ENCODE results near the gene RAP1B.

Gene RAP1B

DNA sequence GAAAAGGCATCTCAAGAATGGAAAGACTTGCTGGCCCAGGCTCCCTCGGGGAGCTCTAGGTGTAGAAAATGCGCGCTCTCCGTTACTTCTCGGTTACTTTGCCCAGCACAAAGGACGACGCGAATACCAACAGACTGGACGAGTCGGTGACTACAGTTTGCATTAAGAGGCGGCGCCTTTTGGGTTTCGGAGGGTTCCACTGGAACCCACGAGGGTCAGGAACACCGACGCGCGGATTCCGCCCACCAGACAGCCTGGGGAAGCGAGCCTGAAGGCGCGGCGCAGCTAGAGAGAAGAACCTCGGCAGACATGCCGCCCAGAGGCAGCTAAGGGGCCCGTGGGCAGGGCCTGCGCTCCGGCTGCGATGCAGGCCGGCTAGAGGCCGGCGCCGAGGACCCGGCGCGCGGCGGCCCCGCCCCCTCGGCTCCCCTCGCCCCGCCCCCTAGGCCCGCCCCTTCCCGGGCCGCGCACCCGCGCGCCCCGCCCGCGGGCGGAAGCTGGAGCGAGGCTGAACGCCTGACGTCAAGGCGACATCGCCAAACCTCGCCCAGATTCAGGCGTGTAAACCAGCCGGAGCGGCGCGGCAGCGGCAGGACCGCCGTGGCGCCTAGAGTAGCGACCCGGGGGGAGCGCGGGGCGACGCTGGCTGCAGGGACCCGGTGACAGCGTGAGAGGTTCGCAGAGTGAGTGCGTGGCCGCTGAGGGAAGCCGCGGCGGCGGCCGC, at the start of gene RAP1B:
TSS of gene RAP1B (plus strand) at position 530 of the 724 bp plus-strand sequence. CDS start 37,826 bp downstream, outside the sequence.
- ATAC-seq, result peak; percentile 92
- TF ChIP-seq ZNF565 (CRISPR knock-in tag; conservative IDR thresholded peaks at IDR 0.05; ENCODE audit: low read depth) (no peak), CSDC2 (CRISPR knock-in tag; IDR thresholded peaks at IDR 0.05) (no peak), ESRRG (CRISPR knock-in tag; IDR thresholded peaks at IDR 0.05) (no peak), PPARA (CRISPR knock-in tag; IDR thresholded peaks at IDR 0.05; ENCODE audit: borderline replicate concordance) (no peak), ARNTL (CRISPR knock-in tag; IDR thresholded peaks at IDR 0.05; ENCODE audit: borderline replicate concordance, low read depth) (no peak), TSHZ2 (CRISPR knock-in tag; IDR thresholded peaks at IDR 0.05) (no peak), SNAI2 (CRISPR knock-in tag; IDR thresholded peaks at IDR 0.05) (no peak), TCF4 (CRISPR knock-in tag; IDR thresholded peaks at IDR 0.05; ENCODE audit: borderline replicate concordance) (no peak), ZFP30 (CRISPR knock-in tag; IDR thresholded peaks at IDR 0.05) (no peak), GLIS3 (CRISPR knock-in tag; IDR thresholded peaks at IDR 0.05) (no peak), ZNF8 (CRISPR knock-in tag; IDR thresholded peaks at IDR 0.05) (no peak), BACH2 (CRISPR knock-in tag; IDR thresholded peaks at IDR 0.05; ENCODE audit: borderline replicate concordance) (no peak)
- TF ChIP-seq, protein P1, sequence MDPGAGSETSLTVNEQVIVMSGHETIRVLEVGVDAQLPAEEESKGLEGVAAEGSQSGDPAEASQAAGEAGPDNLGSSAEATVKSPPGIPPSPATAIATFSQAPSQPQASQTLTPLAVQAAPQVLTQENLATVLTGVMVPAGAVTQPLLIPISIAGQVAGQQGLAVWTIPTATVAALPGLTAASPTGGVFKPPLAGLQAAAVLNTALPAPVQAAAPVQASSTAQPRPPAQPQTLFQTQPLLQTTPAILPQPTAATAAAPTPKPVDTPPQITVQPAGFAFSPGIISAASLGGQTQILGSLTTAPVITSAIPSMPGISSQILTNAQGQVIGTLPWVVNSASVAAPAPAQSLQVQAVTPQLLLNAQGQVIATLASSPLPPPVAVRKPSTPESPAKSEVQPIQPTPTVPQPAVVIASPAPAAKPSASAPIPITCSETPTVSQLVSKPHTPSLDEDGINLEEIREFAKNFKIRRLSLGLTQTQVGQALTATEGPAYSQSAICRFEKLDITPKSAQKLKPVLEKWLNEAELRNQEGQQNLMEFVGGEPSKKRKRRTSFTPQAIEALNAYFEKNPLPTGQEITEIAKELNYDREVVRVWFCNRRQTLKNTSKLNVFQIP (CRISPR knock-in tag; IDR thresholded peaks at IDR 0.05; ENCODE audit: borderline replicate concordance, low read depth), result no peak

- no peak for TF ChIP-seq TOX (CRISPR knock-in tag; IDR thresholded peaks at IDR 0.05; ENCODE audit: borderline replicate concordance)
- TF ChIP-seq ZNF8 (CRISPR knock-in tag; IDR thresholded peaks at IDR 0.05), result no peak
- no peak for TF ChIP-seq ESRRG (CRISPR knock-in tag; IDR thresholded peaks at IDR 0.05)
- TF ChIP-seq RARB (CRISPR knock-in tag; IDR thresholded peaks at IDR 0.05), result no peak
- no peak for TF ChIP-seq SNAI2 (CRISPR knock-in tag; IDR thresholded peaks at IDR 0.05)
- TF ChIP-seq GLIS3 (CRISPR knock-in tag; IDR thresholded peaks at IDR 0.05), result no peak
- TF ChIP-seq ZC3H10 (CRISPR knock-in tag; IDR thresholded peaks at IDR 0.05), result no peak
- no peak for TF ChIP-seq ZFP30 (CRISPR knock-in tag; IDR thresholded peaks at IDR 0.05)
- TF ChIP-seq ZNF565 (CRISPR knock-in tag; conservative IDR thresholded peaks at IDR 0.05; ENCODE audit: low read depth), result no peak
- TF ChIP-seq CSDC2 (CRISPR knock-in tag; IDR thresholded peaks at IDR 0.05), result no peak
- no peak for TF ChIP-seq PPARA (CRISPR knock-in tag; IDR thresholded peaks at IDR 0.05; ENCODE audit: borderline replicate concordance)
- no peak for TF ChIP-seq ZNF70 (CRISPR knock-in tag; IDR thresholded peaks at IDR 0.05)
- TF ChIP-seq CSRNP3 (CRISPR knock-in tag; IDR thresholded peaks at IDR 0.05), result no peak
- no peak for TF ChIP-seq ZFP3 (CRISPR knock-in tag; IDR thresholded peaks at IDR 0.05)
- ATAC-seq, result no peak
Observed at GRCh38 chr12:68561830-68562229, 48.9 kb upstream of the RAP1B start.

- TF ChIP-seq TCF4 (CRISPR knock-in tag; IDR thresholded peaks at IDR 0.05; ENCODE audit: borderline replicate concordance), result no peak
- TF ChIP-seq ISL1 (CRISPR knock-in tag; IDR thresholded peaks at IDR 0.05), result no peak
- TF ChIP-seq ZFP30 (CRISPR knock-in tag; IDR thresholded peaks at IDR 0.05), result no peak
- TF ChIP-seq, protein P2, sequence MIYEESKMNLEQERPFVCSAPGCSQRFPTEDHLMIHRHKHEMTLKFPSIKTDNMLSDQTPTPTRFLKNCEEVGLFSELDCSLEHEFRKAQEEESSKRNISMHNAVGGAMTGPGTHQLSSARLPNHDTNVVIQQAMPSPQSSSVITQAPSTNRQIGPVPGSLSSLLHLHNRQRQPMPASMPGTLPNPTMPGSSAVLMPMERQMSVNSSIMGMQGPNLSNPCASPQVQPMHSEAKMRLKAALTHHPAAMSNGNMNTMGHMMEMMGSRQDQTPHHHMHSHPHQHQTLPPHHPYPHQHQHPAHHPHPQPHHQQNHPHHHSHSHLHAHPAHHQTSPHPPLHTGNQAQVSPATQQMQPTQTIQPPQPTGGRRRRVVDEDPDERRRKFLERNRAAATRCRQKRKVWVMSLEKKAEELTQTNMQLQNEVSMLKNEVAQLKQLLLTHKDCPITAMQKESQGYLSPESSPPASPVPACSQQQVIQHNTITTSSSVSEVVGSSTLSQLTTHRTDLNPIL (CRISPR knock-in tag; IDR thresholded peaks at IDR 0.05; ENCODE audit: low read depth), result no peak
- TF ChIP-seq ESRRG (CRISPR knock-in tag; IDR thresholded peaks at IDR 0.05), result no peak
- TF ChIP-seq, protein P1 (CRISPR knock-in tag; IDR thresholded peaks at IDR 0.05; ENCODE audit: borderline replicate concordance, low read depth), result no peak
- no peak for TF ChIP-seq ARNTL (CRISPR knock-in tag; IDR thresholded peaks at IDR 0.05; ENCODE audit: borderline replicate concordance, low read depth)
- no peak for TF ChIP-seq RARB (CRISPR knock-in tag; IDR thresholded peaks at IDR 0.05)
- no peak for TF ChIP-seq ZFP3 (CRISPR knock-in tag; IDR thresholded peaks at IDR 0.05)
- no peak for TF ChIP-seq ZC3H10 (CRISPR knock-in tag; IDR thresholded peaks at IDR 0.05)
- TF ChIP-seq TOX (CRISPR knock-in tag; IDR thresholded peaks at IDR 0.05; ENCODE audit: borderline replicate concordance), result no peak
- no peak for TF ChIP-seq ZNF70 (CRISPR knock-in tag; IDR thresholded peaks at IDR 0.05)
- no peak for TF ChIP-seq CSDC2 (CRISPR knock-in tag; IDR thresholded peaks at IDR 0.05)
- no peak for TF ChIP-seq ZNF8 (CRISPR knock-in tag; IDR thresholded peaks at IDR 0.05)
Observed at GRCh38 chr12:68564166-68564565, 46.5 kb upstream of the RAP1B start.

More at GRCh38 chr12:68564166-68564565, 46.5 kb upstream of the RAP1B start:
- no peak for ATAC-seq

Measured in SK-N-SH treated with all-trans-retinoic acid at 6 μM for 48 hours (cell line).